K562 (cell line): ENCODE measurements around the gene GATB. TPM values are rescaled to one million over a fixed set of nuclear protein-coding genes. Genes with fewer than 3 reads are reported as not detected.

Source experiments
- ATAC-seq: fragments of 200-7000 bp; cut with Tn5 transposase; 3 replicates; pipeline ENCODE4 v1.9.1; 2020; ENCODE audit warnings: moderate library complexity
- BruUV-seq: library from RNA; stranded (reverse); fragments of 400-500 nt; replicated peaks from 2 replicates; lab custom pipeline; 2021; lab: Mats Ljungman, UMichigan
- CTCF ChIA-PET: fragments of 300-600 bp; formaldehyde crosslinking; extraction: SDS; loops from one replicate; lab custom pipeline; 2021; ENCODE audit warnings: low intra/inter-chr PET ratio; lab: Yijun Ruan, JAX
- POLR2A ChIA-PET: fragments of 300-600, 350-650 bp; sonication (Branson Sonifier 250); formaldehyde crosslinking; extraction: SDS; loops from one replicate; lab custom pipeline; 2021; ENCODE audit warnings: antibody characterized with exemption, inconsistent platforms; lab: Yijun Ruan, JAX
- DNase-seq, 4 experiments: peaks; one replicate each; pipeline versions ENCODE4 v3.0.0 to v3.0.0-alpha.2; 2011 to 2018; ENCODE audit warnings: low spot score in 3 of 4, mixed read lengths in 3 of 4; ENCODE audit errors: extremely low read depth in 1 of 4
- FAIRE-seq: peaks from 2 replicates; lab custom pipeline; 2011; peaks lifted over from hg19 to GRCh38; lab: Jason Lieb, UNC
- H2AFZ ChIP-seq: 2 replicates; pipeline ENCODE4 v1.6.0; 2011; ENCODE audit warnings: low read depth, low read length, control low read depth, inconsistent platforms
- H3K27ac ChIP-seq: fragments of 200-600 bp; 3 replicates; pipeline ENCODE4 v1.8.0; 2011; ENCODE audit warnings: low read depth, mild to moderate bottlenecking, control low read depth, inconsistent platforms, low read length, moderate library complexity, mixed read lengths; ENCODE audit errors: extremely low read depth
- H3K27me3 ChIP-seq, 2 experiments: fragments of 300-600 bp in 1 of 2; 2 replicates in 1 of 2; 3 replicates in 1 of 2; pipeline versions ENCODE4 v1.6.0 to v1.8.0; 2011; ENCODE audit warnings: inconsistent platforms in 2 of 2, low read length in 2 of 2, mild to moderate bottlenecking in 1 of 2, mixed read lengths in 1 of 2, moderate library complexity in 1 of 2; ENCODE audit not compliant: control insufficient read depth in 2 of 2, insufficient read depth in 2 of 2
- H3K36me3 ChIP-seq: fragments of 300-600 bp; 3 replicates; pipeline ENCODE4 v1.8.0; 2011; ENCODE audit warnings: mild to moderate bottlenecking, low read length, inconsistent platforms; ENCODE audit not compliant: control insufficient read depth, insufficient read depth
- H3K4me1 ChIP-seq, 2 experiments: fragments of 200-600 bp in 1 of 2; replicated peaks in 1 of 2; 2 replicates in 1 of 2; 3 replicates in 1 of 2; pipeline versions ENCODE4 v1.5.1 to v1.8.0; 2011; ENCODE audit warnings: inconsistent platforms in 2 of 2, low read length in 2 of 2, mild to moderate bottlenecking in 1 of 2, mixed read lengths in 1 of 2, moderate library complexity in 1 of 2; ENCODE audit not compliant: control insufficient read depth in 2 of 2, insufficient read depth in 2 of 2
- H3K4me2 ChIP-seq: 2 replicates; pipeline ENCODE4 v1.6.1; 2011; ENCODE audit warnings: low read length, control low read depth, inconsistent platforms, mixed read lengths; ENCODE audit not compliant: insufficient read depth
- H3K4me3 ChIP-seq: fragments of 200-600 bp; sonication (generic), shearing (Covaris generic); 2 replicates; pipeline ENCODE4 v1.5.1; 2016; ENCODE audit warnings: control low read depth, inconsistent platforms
- H3K79me2 ChIP-seq: fragments of 200-600 bp; 3 replicates; pipeline ENCODE4 v1.8.0; 2011; ENCODE audit warnings: low read length, inconsistent platforms; ENCODE audit not compliant: control insufficient read depth, insufficient read depth
- H3K9ac ChIP-seq, 2 experiments: 2 replicates each; pipeline versions ENCODE4 v1.6.0 to v1.6.1; 2011; ENCODE audit warnings: low read depth in 2 of 2, low read length in 2 of 2, control low read depth in 1 of 2, inconsistent platforms in 1 of 2, mild to moderate bottlenecking in 1 of 2, mixed read lengths in 1 of 2; ENCODE audit not compliant: insufficient read depth in 1 of 2
- H3K9me1 ChIP-seq: one replicate; pipeline ENCODE4 v1.6.0; 2011; ENCODE audit warnings: inconsistent platforms, mild to moderate bottlenecking, low read length, moderate library complexity; ENCODE audit not compliant: control insufficient read depth, insufficient read depth
- H3K9me3 ChIP-seq: replicated peaks from 2 replicates; pipeline ENCODE4 v1.5.1; 2011; ENCODE audit warnings: low read depth, low read length, inconsistent platforms; ENCODE audit not compliant: control insufficient read depth, insufficient read depth
- H4K20me1 ChIP-seq: replicated peaks from 2 replicates; pipeline ENCODE4 v1.6.1; 2011; ENCODE audit warnings: low read length, inconsistent platforms, mixed read lengths; ENCODE audit not compliant: control insufficient read depth, insufficient read depth
- HNRNPUL1 ChIP-seq: fragments of 200-400 bp; formaldehyde crosslinking; IDR thresholded peaks from 2 replicates; pipeline ENCODE4 v1.6.1; 2017; ENCODE audit warnings: low read length
- STAT5A ChIP-seq: IDR thresholded peaks from 2 replicates; pipeline ENCODE4 v1.6.1; 2012; ENCODE audit warnings: low read length, inconsistent platforms, borderline replicate concordance
- TFAP4 ChIP-seq: sonication (generic); formaldehyde crosslinking; IDR thresholded peaks from 2 replicates; pipeline ENCODE4 v1.8.0; 2022; ENCODE audit warnings: missing genetic modification reagents, mild to moderate bottlenecking, moderate library complexity, borderline replicate concordance
- TRIM24 ChIP-seq, 2 experiments: fragments of 450-650 bp; IDR thresholded peaks; 2 replicates each; pipeline ENCODE4 v1.6.1; 2016
- ZNF165 ChIP-seq: fragments of 250-450 bp; sonication (Bioruptor Pico); IDR thresholded peaks from 2 replicates; pipeline ENCODE4 v1.4.0; 2020; ENCODE audit warnings: borderline replicate concordance
- ZNF311 ChIP-seq: fragments of 250-450 bp; sonication (Bioruptor Pico); IDR thresholded peaks from 2 replicates; pipeline ENCODE4 v1.4.0; 2020; ENCODE audit warnings: mild to moderate bottlenecking, moderate library complexity
- WGBS: fragments of 100-300 bp; shearing (Covaris generic); methylation state at CpG from one replicate; pipeline ENCODE4 v1.1.6; 2016; ENCODE audit warnings: low coverage, mixed read lengths; ENCODE audit not compliant: insufficient coverage; ENCODE audit errors: missing lambda C conversion rate; 5-methylcytosine and 5-hydroxymethylcytosine counted together
- in situ Hi-C: fragments of 300-500 bp; cut with MboI; formaldehyde crosslinking; loops from 4 replicates; pipeline ENCODE4 v1.15.0; 2018; ENCODE audit warnings: inconsistent platforms, mixed read lengths
- intact Hi-C: fragments of 100-400 bp; cut with micrococcal nuclease; formaldehyde crosslinking; loops from 2 replicates; pipeline ENCODE4 v1.14.2; 2022
- polyA plus RNA-seq, 8 experiments: library from polyadenylated mRNA; depleted of rRNA in 4 of 8; stranded (reverse) in 5 of 8; unstranded in 3 of 8; fragments of >200 nt; fragmentation: Nextera tagmentation in 2 of 8; fragmentation: Illumina TruSeq in 1 of 8; extraction: Ambion mirVana in 2 of 8; extraction: Trizol in 1 of 8; gene quantifications; 2 replicates each; pipeline versions ENCODE4 v1.2.1 to v1.2.3, GENCODE V29; 2011 to 2014; ENCODE audit warnings: inconsistent platforms in 1 of 8, missing spikeins in 1 of 8
- total RNA-seq, 7 experiments: library from RNA; depleted of rRNA in 6 of 7; stranded (reverse); fragments of >200 nt in 6 of 7; fragmentation: Illumina TruSeq in 2 of 7; extraction: Trizol in 2 of 7; gene quantifications; 2 replicates each; pipeline versions ENCODE4 v1.2.1 to v1.2.3, GENCODE V29; 2011 to 2021; ENCODE audit warnings: low replicate concordance in 1 of 7
- TF ChIP-seq, protein P1 (sequence below), 2 experiments: fragments of 450-650 bp in 1 of 2; sonication (generic) in 1 of 2; formaldehyde crosslinking; conservative IDR thresholded peaks; 2 replicates each; pipeline versions ENCODE4 v1.4.0 to v1.8.1; 2020 to 2022; ENCODE audit warnings: mild to moderate bottlenecking in 1 of 2, missing genetic modification reagents in 1 of 2
- TF ChIP-seq, protein P2 (sequence below): fragments of 450-650 bp; IDR thresholded peaks from one replicate; pipeline ENCODE4 v1.6.1; 2018; ENCODE audit warnings: mild to moderate bottlenecking, moderate library complexity; ENCODE audit not compliant: partially characterized antibody

The GATB gene
- total and polyA plus RNA-seq, 9 of the 15 experiments (the other 6 are each of a cell fraction or from before 2014, with no cell fraction given), result 15.3 to 31.8 (median 26.2) TPM

- TF ChIP-seq, protein P1, sequence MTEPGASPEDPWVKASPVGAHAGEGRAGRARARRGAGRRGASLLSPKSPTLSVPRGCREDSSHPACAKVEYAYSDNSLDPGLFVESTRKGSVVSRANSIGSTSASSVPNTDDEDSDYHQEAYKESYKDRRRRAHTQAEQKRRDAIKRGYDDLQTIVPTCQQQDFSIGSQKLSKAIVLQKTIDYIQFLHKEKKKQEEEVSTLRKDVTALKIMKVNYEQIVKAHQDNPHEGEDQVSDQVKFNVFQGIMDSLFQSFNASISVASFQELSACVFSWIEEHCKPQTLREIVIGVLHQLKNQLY (CRISPR knock-in tag; conservative IDR thresholded peaks at IDR 0.05), result no peak
- TF ChIP-seq TRIM24 (IDR thresholded peaks at IDR 0.05) (no peak), HNRNPUL1 (no peak), ZNF311 (CRISPR knock-in tag) (no peak), TFAP4 (CRISPR knock-in tag) (no peak)
- TF ChIP-seq, protein P2, sequence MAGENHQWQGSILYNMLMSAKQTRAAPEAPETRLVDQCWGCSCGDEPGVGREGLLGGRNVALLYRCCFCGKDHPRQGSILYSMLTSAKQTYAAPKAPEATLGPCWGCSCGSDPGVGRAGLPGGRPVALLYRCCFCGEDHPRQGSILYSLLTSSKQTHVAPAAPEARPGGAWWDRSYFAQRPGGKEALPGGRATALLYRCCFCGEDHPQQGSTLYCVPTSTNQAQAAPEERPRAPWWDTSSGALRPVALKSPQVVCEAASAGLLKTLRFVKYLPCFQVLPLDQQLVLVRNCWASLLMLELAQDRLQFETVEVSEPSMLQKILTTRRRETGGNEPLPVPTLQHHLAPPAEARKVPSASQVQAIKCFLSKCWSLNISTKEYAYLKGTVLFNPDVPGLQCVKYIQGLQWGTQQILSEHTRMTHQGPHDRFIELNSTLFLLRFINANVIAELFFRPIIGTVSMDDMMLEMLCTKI, result no peak
Observed at GRCh38 chr4:151715881-151716280, 44.9 kb downstream of the GATB start (continued).

DNA sequence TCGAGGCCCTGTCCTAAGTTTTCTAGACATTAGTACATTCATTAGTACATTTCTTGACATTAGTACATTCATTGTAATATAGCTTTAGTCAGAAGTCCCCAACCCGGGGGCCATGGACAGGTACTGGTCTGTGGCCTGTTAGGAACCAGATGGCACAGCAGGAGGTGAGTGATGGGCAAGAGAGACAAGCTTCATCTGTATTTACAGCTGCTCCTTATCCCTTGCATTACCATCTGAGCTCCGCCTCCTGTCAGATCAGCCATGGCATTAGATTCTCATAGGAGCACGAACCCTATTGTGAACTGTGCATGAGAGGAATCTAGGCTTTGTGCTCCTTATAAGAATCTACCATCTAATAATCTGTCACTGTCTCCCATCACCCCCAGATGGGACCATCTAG lies 48.0 kb downstream of the GATB start:
- ATAC-seq, result no peak
- 58% methylated on average over 4 of the region's 4 CpGs for WGBS
- H3K9me1 ChIP-seq, result no peaks in the 10 kb centered on the region
- no peak for DNase-seq
- H3K27ac ChIP-seq, result no peak overlapping the region
- POLR2A ChIA-PET, result interaction anchor here (1.0 kb wide), 1 partner anchor 9 kb away, joined by 4 read pairs; no protein-coding TSS in a partner anchor
- no peak overlapping the region for H3K4me3 ChIP-seq
- FAIRE-seq, result no peak
- no peaks in the 10 kb centered on the region for H3K9me3 ChIP-seq
- H3K36me3 ChIP-seq, result peaks cover 5% of the 10 kb centered on the region; the same call in 2 of the 3 replicates
- no TSS peak for BruUV-seq
- in situ Hi-C loops, result no loop called here
- CTCF ChIA-PET, result no interaction called here
- no peak for TF ChIP-seq ZNF165
- no peak for TF ChIP-seq STAT5A
- no peak overlapping the region for H3K4me2 ChIP-seq
- no peaks in the 10 kb centered on the region for H3K27me3 ChIP-seq
- no peaks in the 10 kb centered on the region for H3K79me2 ChIP-seq
- no peak overlapping the region; a peak in 1 of 4 replicates for H3K9ac ChIP-seq
- no peaks in the 10 kb centered on the region for H3K4me1 ChIP-seq
- H4K20me1 ChIP-seq, result no peaks in the 10 kb centered on the region; the same call in 1 of the 2 replicates
- intact Hi-C loops, result no loop called here
- H2AFZ ChIP-seq, result no peak overlapping the region
